ENCODE data around the gene PCDHGC5.

PCDHGC5 gene

GRCh38 chr5:141488591-141489561, at the start of gene PCDHGC5:
TSS of gene PCDHGC5 (plus strand) at chr5:141489081. CDS start at chr5:141489241, 160 bp downstream.
- peak; percentile 68 for DNase-seq

GRCh38 chr5:141439411-141440141, 49.3 kb upstream of the PCDHGC5 start:
- no peak for DNase-seq

GRCh38 chr5:141440341-141440740, 48.5 kb upstream of the PCDHGC5 start:
- no peak for DNase-seq

- DNase-seq, result no peak
These were observed 47.2 kb upstream of the PCDHGC5 start for GRCh38 chr5:141441571-141442170.

DNA sequence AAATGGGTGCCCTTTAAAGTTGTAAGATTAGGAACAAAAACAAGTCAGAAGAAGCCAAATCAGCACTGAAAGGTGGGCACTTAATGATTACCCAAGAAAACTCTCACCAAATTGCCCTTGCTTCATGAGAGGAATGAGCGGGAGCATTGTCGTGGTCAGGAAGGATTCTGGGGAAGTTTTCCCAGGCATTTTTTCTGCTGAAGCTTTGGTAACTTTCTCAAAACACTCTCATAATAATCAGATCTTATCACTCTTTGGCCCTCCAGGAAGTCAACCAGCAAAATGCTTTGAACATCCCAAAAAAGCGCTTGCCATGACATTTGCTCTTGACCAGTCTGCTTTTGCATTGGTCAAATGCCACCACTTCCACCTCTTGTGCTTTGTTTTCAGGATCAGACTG, 23.5 kb upstream of the PCDHGC5 start:
- DNase-seq, result no peak

GRCh38 chr5:141475625-141476131, 13.2 kb upstream of the PCDHGC5 start, which contains the start of gene PCDHGC3:
TSS of gene PCDHGC3 (plus strand) at chr5:141475966. CDS start at chr5:141476117, 151 bp downstream.
- DNase-seq, result peak; percentile 78 to 90

- DNase-seq, result peak in 1 of 2 donors; percentile 12
These were observed 12.6 kb upstream of the PCDHGC5 start for GRCh38 chr5:141476132-141476911.

GRCh38 chr5:141477044-141477575, 11.8 kb upstream of the PCDHGC5 start:
- DNase-seq, result no peak

GRCh38 chr5:141477815-141478214, 11.1 kb upstream of the PCDHGC5 start:
- no peak for DNase-seq

DNA sequence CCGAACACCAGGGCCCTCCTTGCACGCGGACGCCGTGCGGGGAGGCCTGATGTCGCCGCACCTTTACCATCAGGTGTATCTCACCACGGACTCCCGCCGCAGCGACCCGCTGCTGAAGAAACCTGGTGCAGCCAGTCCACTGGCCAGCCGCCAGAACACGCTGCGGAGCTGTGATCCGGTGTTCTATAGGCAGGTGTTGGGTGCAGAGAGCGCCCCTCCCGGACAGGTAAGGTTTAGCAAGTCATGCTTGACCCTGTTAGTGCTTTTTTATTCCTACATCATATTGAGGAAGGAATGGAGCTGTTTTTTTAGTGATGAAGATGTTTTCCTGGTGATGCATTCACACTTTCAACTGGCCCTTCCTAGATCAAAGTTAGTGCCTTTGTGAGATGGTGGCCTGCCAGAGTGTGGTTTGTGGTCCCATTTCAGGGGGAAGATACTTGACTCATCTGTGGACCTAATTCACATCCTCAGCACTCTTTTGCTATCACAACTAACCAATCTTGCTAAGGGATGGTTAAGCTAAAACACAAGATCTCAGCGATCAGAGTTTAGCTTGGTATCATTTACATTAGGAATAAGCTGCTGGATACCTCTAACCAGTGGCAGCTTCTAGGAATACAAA, 10.4 kb upstream of the PCDHGC5 start:
- DNase-seq, result no peak

- no peak for DNase-seq
These were observed 9.1 kb upstream of the PCDHGC5 start for GRCh38 chr5:141479776-141480175.

- no peak for DNase-seq
These were observed 5.0 kb upstream of the PCDHGC5 start for GRCh38 chr5:141483902-141484301.

GRCh38 chr5:141484310-141484640, 4.6 kb upstream of the PCDHGC5 start:
- no peak for DNase-seq

DNA sequence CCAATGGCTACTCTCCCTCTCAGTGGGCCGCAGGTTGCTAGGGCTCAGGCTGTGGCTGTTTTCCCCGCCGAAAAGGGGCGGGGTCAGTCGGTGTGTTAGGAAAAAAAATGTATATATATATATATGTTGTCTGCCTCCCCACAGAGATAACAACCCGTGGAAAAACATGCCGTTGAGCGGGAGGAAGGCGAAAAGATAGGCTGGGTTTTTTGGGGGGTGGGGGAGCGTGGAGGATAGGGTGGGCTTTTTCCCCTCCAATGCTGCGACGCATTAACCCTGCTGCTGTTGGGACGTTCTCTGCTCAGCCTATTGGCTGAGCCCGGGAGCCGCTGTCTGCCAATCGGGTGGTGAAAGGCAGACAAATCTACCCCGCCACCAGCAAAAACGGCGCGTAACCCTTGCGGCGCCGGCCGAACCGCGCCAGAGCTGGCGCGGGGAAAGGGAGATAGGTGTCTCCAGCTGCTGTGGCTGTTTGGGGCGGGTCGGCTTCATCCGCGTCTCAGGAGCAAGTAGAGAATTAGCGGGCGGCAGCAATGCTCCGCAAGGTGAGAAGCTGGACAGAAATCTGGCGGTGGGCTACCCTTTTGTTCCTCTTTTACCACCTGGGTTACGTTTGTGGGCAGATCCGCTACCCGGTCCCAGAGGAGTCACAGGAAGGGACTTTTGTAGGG, 4.1 kb upstream of the PCDHGC5 start, which contains the start of gene PCDHGC4:
TSS of gene PCDHGC4 (plus strand) at position 390 of the 671 bp plus-strand sequence. CDS start at position 534, 144 bp downstream.
- DNase-seq, result no peak

GRCh38 chr5:141485321-141486055, 3.4 kb upstream of the PCDHGC5 start:
- no peak for DNase-seq

DNA sequence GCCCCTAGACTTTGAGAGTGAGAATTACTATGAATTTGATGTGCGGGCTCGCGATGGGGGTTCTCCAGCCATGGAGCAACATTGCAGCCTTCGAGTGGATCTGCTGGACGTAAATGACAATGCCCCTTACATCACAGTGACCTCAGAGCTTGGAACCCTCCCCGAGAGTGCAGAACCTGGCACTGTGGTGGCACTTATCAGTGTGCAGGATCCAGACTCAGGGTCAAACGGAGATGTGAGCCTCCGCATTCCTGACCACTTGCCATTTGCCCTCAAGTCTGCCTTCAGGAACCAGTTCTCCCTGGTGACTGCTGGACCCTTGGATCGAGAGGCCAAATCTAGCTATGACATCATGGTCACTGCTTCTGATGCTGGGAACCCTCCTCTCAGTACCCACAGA, 2.8 kb upstream of the PCDHGC5 start:
- no peak for DNase-seq

DNA sequence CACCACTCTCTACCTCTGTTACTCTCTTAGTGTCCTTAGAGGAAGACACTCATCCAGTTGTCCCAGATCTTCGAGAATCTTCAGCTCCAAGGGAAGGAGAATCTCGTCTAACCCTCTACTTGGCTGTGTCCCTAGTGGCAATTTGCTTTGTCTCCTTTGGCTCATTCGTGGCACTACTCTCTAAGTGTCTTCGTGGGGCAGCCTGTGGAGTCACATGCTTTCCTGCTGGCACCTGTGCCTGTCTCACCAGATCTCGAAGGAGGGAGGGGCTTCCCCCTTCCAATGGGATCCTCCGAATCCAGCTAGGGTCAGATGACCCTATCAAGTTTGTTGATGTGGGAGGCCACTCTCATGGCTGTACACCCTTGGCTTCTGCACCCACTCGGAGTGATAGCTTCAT, 1.8 kb upstream of the PCDHGC5 start:
- no peak for DNase-seq

- DNase-seq, result no peak
These were observed 960 bp downstream of the PCDHGC5 start for GRCh38 chr5:141489841-141490240.

DNA sequence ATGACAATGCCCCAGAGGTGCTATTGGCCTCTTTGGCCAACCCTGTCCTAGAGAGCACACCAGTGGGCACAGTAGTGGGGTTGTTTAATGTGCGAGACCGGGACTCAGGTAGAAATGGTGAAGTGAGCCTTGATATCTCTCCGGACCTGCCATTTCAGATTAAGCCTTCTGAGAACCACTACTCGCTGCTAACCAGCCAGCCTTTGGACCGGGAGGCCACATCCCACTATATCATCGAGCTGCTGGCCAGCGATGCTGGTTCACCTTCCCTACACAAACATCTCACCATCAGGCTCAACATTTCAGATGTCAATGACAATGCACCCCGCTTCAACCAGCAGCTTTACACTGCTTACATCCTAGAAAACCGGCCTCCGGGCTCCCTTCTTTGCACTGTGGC, 1.4 kb downstream of the PCDHGC5 start:
- no peak for DNase-seq

DNA sequence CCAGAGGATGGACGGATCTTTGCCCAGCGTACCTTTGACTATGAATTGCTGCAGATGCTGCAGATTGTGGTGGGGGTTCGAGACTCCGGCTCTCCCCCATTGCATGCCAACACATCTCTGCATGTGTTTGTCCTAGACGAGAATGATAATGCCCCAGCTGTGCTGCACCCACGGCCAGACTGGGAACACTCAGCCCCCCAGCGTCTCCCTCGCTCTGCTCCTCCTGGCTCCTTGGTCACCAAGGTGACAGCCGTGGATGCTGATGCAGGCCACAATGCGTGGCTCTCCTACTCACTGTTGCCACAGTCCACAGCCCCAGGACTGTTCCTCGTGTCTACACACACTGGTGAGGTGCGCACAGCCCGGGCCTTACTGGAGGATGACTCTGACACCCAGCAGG, 1.9 kb downstream of the PCDHGC5 start:
- no peak for DNase-seq
